ENCODE data around the gene CCL4. TPM values are rescaled to one million over a fixed set of nuclear protein-coding genes. Genes with fewer than 3 reads are reported as not detected.
"Not testable (repeated sequence)": the region's sequence is repeated elsewhere in the genome, so short reads cannot be mapped to it uniquely, and the experiment has no call there.

Gene CCL4
- total and polyA plus RNA-seq, 2 donors from 2014 or later: 3.9 to 5.1 TPM

GRCh38 chr17:36074365-36074764 lies 29.3 kb upstream of the CCL4 start:
- no peak overlapping the region for H3K4me3 ChIP-seq (ENCODE audit: low read length in 3 of 3)
- no peak for DNase-seq
- FAIRE-seq: no peak
- no peak for TF ChIP-seq CTCF (IDR thresholded peaks at IDR 0.05; ENCODE audit: borderline replicate concordance, extremely low read depth, insufficient read depth)
- H3K9me3 ChIP-seq (ENCODE audit: control insufficient read depth in 2 of 3, insufficient read depth in 1 of 3, low read length in 3 of 3): peaks cover 0 to 3% (median 0%) of the 10 kb centered on the region in 3 donors
- intact Hi-C loops (cut with DNase I): no loop called here
- H3K9ac ChIP-seq (ENCODE audit: low read length in 3 of 3): no peak overlapping the region
- no peaks in the 10 kb centered on the region for H3K27me3 ChIP-seq (ENCODE audit: control insufficient read depth, insufficient read depth, low read length)
- no peaks in the 10 kb centered on the region for H3K4me1 ChIP-seq (ENCODE audit: control insufficient read depth in 2 of 3, insufficient read depth in 2 of 3, low read depth in 1 of 3, low read length in 3 of 3)
- H3K27ac ChIP-seq (ENCODE audit: low read depth in 2 of 2, low read length in 2 of 2): no peak overlapping the region
- H3K36me3 ChIP-seq (ENCODE audit: control insufficient read depth in 2 of 3, insufficient read depth in 3 of 3, low read length in 3 of 3): no peaks in the 10 kb centered on the region

GRCh38 chr17:36081681-36082471 lies 21.8 kb upstream of the CCL4 start:
- H3K27ac ChIP-seq (ENCODE audit: low read depth in 2 of 2, low read length in 2 of 2): not testable (repeated sequence)

GRCh38 chr17:36082482-36083120 lies 21.0 kb upstream of the CCL4 start:
- FAIRE-seq; H3K27ac ChIP-seq (ENCODE audit: low read depth in 2 of 2, low read length in 2 of 2); H3K9ac ChIP-seq (ENCODE audit: low read length in 3 of 3); H3K9me3 ChIP-seq (ENCODE audit: control insufficient read depth in 2 of 3, insufficient read depth in 1 of 3, low read length in 3 of 3); H3K27me3 ChIP-seq (ENCODE audit: control insufficient read depth, insufficient read depth, low read length); H3K4me1 ChIP-seq (ENCODE audit: control insufficient read depth in 2 of 3, insufficient read depth in 2 of 3, low read depth in 1 of 3, low read length in 3 of 3); intact Hi-C loops (cut with DNase I); H3K4me3 ChIP-seq (ENCODE audit: low read length in 3 of 3); H3K36me3 ChIP-seq (ENCODE audit: control insufficient read depth in 2 of 3, insufficient read depth in 3 of 3, low read length in 3 of 3); DNase-seq: not testable (repeated sequence)

More at GRCh38 chr17:36081681-36082471, 21.8 kb upstream of the CCL4 start:
- H3K4me1 ChIP-seq (ENCODE audit: control insufficient read depth in 2 of 3, insufficient read depth in 2 of 3, low read depth in 1 of 3, low read length in 3 of 3); DNase-seq; H3K9me3 ChIP-seq (ENCODE audit: control insufficient read depth in 2 of 3, insufficient read depth in 1 of 3, low read length in 3 of 3); FAIRE-seq; H3K27me3 ChIP-seq (ENCODE audit: control insufficient read depth, insufficient read depth, low read length); H3K4me3 ChIP-seq (ENCODE audit: low read length in 3 of 3); H3K36me3 ChIP-seq (ENCODE audit: control insufficient read depth in 2 of 3, insufficient read depth in 3 of 3, low read length in 3 of 3); H3K9ac ChIP-seq (ENCODE audit: low read length in 3 of 3); intact Hi-C loops (cut with DNase I): not testable (repeated sequence)

GRCh38 chr17:36083691-36084090 lies 19.9 kb upstream of the CCL4 start:
- H3K4me1 ChIP-seq (ENCODE audit: control insufficient read depth in 2 of 3, insufficient read depth in 2 of 3, low read depth in 1 of 3, low read length in 3 of 3); FAIRE-seq; intact Hi-C loops (cut with DNase I); H3K9ac ChIP-seq (ENCODE audit: low read length in 3 of 3); H3K27me3 ChIP-seq (ENCODE audit: control insufficient read depth, insufficient read depth, low read length); H3K27ac ChIP-seq (ENCODE audit: low read depth in 2 of 2, low read length in 2 of 2); H3K36me3 ChIP-seq (ENCODE audit: control insufficient read depth in 2 of 3, insufficient read depth in 3 of 3, low read length in 3 of 3); DNase-seq; H3K9me3 ChIP-seq (ENCODE audit: control insufficient read depth in 2 of 3, insufficient read depth in 1 of 3, low read length in 3 of 3); H3K4me3 ChIP-seq (ENCODE audit: low read length in 3 of 3): not testable (repeated sequence)

- FAIRE-seq: no peak
- Histone ChIP-seq H3K4me1 (ENCODE audit: control insufficient read depth in 2 of 3, insufficient read depth in 2 of 3, low read depth in 1 of 3, low read length in 3 of 3) (no peaks in the 10 kb centered on the region), H3K27ac (ENCODE audit: low read depth in 2 of 2, low read length in 2 of 2) (no peak overlapping the region)
These were observed 17.9 kb upstream of the CCL4 start for GRCh38 chr17:36085765-36086164.

More at GRCh38 chr17:36085765-36086164, 17.9 kb upstream of the CCL4 start:
- no peak overlapping the region for H3K4me3 ChIP-seq (ENCODE audit: low read length in 3 of 3)
- no peak for DNase-seq
- intact Hi-C loops (cut with DNase I): no loop called here
- H3K27me3 ChIP-seq (ENCODE audit: control insufficient read depth, insufficient read depth, low read length): no peaks in the 10 kb centered on the region
- H3K9me3 ChIP-seq (ENCODE audit: control insufficient read depth in 2 of 3, insufficient read depth in 1 of 3, low read length in 3 of 3): no peaks in the 10 kb centered on the region
- H3K9ac ChIP-seq (ENCODE audit: low read length in 3 of 3): no peak overlapping the region
- no peak for TF ChIP-seq CTCF (IDR thresholded peaks at IDR 0.05; ENCODE audit: borderline replicate concordance, extremely low read depth, insufficient read depth)
- H3K36me3 ChIP-seq (ENCODE audit: control insufficient read depth in 2 of 3, insufficient read depth in 3 of 3, low read length in 3 of 3): no peaks in the 10 kb centered on the region
